ENCODE data around the gene KIF19.
"Not testable (repeated sequence)": the region's sequence is repeated elsewhere in the genome, so short reads cannot be mapped to it uniquely, and the experiment has no call there.

The KIF19 gene

DNA sequence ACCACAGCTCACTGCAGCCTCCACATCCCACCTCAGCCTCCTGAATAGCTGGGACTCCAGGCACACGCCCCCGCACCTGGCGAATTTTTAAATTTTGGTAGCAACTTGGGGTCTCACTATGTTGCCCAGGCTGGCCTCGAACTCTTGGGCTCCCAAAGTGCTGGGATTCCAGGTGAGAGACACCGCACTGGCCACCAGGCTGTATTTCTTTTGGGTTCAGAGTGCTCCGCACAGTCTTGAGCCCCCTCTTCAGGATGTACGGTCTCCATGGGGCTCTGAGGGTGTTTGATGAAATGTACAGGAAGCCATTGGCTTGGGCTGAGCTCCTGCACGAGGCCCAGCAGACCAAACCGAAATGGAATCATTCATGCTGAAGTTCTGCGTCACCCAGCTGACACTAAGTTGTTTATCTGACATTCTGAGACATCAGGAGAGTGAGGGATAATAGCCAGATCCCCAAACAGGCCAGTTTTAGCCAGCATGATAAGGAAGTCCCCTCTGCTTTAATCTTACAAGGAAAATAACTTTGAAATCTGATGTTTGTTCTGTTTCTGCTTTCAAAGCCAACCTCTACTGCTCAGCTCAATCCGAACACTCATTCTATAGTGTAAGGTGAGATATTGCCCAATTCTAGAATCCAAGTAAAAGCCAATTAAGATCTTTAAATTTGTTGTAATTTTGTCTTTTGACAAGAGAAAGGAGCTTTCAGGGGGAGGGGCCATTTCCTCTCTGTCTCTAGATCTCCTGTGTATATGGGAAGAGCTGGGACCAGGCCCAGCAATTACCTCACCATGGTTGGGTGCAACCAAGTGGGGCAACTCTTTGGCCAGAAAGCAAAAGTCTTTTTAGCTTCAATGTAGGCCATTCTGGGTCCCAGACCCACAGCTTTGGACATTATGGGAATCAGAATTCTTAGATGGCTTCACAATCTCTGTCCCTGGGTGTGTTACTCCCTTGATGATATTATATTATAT is 64.9 kb downstream of the KIF19 start:
- DNase-seq: no peak

DNA sequence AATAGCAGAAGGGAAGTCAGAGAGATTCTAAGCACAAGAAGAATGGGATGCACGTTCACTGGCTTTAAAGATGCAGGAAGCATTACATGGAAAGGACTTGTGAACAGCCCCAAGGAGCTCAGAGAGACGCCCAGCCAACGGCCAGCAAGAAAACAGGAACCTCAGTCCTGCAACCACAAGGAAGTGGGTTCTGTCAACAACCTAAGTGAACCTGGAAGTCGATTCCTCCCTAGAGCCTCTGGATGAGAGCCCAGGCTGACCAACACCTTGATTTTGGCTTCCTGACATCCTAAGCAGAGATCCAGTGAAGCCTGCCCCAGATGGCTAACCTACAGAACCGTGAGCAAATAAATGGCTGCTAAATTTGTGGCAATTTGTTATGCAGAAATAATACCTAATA is 65.7 kb downstream of the KIF19 start:
- no peak for DNase-seq

DNA sequence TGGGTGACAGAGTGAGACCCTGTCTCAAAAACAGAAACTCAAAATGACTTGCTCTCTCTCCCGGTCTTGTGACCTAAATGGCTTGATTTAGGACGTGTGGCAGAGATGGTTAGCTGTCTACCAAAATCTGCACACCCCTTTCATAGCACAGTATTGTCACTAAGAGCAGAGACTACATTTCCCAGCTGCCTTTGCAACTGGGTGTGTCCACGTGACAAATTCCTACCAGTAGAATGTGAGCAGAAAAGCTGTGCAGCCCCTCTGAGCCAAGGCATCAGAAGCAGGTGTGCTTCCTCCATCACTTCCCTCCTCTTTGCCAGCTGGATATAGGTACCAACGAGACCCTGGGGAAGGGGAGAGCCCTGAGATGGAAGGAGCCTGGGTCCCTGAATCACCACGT is 66.8 kb downstream of the KIF19 start:
- DNase-seq: no peak

DNA sequence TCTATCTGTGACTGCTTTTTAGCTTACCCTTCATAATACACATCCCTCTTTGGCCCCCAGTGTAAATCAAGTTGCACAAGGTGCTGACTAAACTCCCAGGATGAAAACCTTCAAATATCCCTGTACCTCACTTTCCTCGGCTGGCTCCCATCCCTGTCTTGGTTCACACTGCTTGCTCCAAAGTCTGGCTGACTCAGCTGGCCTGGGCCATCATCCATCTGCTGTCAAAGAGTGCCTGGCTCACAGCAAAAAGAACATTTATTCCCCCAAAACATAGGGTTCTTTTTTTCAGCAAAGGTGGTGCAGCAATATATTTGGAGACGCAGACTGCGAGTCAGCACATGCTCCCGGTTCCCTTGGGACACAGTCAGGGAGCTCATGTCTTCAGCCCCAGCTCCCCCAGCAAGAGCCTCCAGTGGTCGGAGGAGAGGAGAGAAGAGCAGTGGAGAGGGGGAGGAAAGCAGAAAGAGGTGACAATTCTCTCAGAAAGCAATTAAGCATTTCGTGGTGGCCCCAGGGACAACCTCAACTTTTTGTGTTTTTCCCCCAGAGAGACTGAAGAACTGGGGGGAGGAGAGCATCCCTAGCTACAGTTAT is 67.4 kb downstream of the KIF19 start:
- DNase-seq: no peak

DNA sequence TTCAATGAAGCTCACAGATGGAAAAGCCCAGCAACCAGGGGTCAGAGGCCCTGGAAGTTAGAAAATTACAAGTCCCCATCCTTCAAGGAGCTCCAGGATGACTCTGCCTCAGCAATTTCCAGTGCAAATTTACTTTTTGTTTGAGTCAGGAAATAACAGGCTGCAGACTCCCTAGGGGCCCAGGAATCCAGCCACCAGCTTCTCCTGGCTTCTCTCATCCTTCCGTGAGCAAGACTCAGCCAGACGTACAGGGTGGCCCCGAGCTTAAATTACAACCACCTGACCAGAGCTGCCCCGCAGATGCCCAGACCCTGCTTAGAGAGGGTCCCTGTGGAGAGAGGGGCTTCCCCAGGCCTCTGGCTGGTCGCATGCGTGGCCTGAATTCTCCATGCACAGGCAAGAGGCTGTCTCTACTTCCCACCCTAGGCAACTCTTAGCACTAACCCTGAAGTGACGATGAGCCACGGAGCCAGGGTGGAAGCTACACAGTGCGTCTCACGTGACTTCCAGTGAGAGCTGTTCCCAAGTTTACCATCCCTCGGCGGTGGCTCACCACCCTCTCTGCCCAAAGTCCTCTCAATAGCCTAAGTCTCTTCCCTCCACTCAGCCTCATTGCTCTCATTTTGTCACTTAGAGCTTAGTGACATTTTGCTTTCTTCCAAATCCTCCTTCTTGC is 68.4 kb downstream of the KIF19 start:
- DNase-seq: no peak

DNA sequence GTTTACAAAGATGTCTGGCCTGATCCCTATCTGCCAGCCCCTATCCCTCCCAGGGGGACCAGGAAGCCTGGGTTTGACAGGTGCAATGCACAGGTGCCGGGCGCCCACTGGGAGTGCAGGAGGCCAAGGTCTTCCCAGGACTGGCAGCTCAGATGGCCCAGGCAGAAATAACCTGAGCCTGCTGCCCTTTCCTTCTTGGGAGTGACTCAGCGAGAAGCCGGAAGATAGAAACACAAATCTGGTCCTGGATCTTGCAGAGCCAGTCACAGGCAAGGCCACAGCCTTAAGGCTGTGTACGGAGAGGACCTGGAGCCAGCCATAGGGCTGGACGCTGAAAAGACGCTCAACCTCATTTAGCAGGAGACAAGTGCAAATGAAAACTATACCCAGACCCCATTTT is 69.0 kb downstream of the KIF19 start:
- no peak for DNase-seq

DNA sequence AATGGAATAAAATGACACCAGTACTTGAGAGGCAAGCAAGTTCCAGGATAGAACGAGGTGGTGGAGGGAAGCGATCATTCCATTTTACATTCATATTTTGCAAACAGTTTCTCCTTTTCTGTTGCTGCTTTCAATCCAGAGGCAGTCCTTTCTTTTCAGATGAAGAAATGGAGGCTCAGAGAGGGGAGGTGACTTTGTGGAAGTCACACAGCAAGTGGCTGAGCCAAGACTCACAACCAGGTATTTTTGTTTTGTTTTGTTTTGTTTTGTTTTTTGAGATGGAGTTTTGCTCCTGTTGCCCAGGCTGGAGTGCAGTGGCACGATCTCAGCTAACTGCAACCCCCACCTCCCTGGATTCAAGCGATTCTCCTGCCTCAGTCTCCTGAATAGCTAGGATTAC is 70.5 kb downstream of the KIF19 start:
- DNase-seq: no peak

DNA sequence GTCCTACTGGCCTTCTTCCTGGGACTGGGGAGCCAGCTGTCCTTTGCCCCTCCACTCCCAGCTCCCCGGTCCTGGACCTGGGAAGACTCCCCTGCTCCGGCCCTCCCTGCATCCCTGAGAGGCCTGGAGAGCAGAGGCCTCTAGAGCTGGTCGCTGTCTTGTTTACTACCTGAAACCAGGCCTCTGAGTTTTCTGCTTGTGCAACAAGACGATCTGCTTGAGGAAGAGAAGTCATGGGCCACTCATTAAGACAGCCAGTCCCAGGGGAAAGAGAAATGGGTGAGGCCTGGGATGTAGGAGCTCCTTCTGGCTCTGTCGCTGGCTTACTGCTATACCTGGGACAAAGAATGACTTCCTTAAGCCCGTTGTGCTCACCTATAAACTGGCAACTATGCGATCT is 76.0 kb downstream of the KIF19 start:
- DNase-seq: no peak

DNA sequence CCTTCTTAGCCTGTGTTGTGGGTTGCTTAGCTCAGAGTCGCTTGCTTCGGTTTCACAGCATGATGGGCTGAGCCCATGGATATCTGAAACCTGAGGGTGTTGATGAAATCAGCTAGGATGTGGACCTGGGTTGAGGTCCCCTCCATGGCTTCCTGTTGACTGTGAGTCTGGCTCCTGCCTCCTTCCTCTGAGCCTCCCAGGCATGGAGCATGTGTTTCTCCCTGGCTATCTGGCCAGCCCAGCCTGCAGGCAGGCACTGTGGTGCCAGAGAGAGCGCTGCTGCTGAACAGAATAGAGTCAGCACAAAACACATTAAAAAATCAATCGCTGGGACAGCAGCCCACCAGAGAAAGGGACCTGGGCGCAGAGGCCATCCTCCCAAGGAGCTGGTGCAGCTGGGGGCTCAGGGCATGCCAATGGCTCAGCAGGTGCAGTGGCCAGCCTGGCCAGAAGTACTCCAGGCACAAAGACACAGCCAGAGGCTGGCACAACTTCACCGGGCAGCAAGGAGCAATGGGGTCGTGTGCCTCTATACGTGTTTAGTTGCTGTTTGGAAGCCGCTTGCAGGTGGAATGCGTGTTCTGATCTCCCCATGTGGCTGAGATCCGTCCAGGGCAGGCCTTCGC is 77.6 kb downstream of the KIF19 start:
- no peak for DNase-seq

DNA sequence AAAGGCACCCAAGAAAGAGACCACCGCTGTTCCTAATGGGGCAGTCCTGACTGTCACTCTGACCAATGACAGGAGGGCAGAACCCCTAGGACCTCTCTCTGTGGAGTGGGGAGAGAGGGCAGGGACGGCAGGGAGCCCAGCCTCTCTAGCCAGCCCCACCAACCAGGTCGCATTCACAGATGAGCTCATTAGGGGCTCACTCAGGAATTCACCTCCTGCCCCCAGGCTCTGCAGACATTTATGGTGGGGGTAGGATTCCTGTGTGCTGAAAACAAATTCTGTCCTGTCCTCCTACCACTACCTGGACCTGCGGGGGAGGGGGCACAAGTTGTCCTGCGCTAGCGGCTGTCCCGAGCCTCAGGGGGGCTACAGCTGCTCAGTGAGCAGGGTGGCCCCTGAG is 78.2 kb downstream of the KIF19 start:
- DNase-seq: no peak

DNA sequence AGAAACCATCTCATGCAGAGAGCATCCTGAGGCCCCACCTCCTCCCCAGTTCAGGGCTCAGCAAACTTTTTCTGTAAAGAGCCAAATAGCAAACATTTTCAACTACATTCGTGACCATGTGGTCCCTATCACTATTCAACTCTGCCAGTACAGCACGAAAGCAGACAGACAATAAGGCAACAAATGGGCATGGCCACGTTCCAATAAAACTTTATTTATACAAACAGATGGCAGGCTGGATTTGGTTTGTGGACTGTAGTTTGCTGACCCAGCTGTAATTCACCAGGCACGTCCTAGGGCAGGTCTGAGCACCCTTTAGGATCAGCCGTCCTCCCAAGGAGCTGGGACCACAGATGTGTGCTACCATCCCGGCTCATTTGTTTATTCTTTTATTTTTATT is 78.8 kb downstream of the KIF19 start:
- no peak for DNase-seq

DNA sequence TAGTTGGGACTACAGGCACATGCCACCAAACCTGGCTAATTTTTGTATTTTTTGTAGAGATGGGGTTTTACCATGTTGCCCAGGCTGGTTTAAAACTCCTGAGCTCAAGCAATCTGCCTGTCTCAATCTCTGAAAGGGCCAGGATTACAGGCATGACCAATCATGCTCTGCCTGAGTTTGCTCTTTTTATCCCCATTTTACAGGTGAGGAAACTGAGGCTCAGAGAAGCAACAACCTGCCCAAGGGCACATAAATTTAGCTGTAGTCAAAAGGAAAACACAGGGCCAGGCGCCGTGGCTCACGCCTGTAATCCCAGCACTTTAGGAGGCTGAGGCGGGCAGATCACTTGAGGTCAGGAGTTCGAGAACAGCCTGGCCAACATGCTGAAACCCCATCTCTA is 79.3 kb downstream of the KIF19 start:
- DNase-seq: not testable (repeated sequence)

All from activated effector memory CD4-positive, alpha-beta T cell treated with anti-CD3 and anti-CD28 coated beads, Interleukin-2, amount 50 U/mL, for 16 hours (primary cell).